GM23338 (cell line): ENCODE data around the gene ADD3.

Experiments
- CREB1 ChIP-seq: fragments of 250-450 bp; sonication (Bioruptor Pico); IDR thresholded peaks from 2 replicates; pipeline ENCODE4 v1.5.0; 2020; ENCODE audit warnings: low read depth, mild to moderate bottlenecking, moderate library complexity
- EZH2 ChIP-seq: fragments of 200-600 bp; sonication (generic); IDR thresholded peaks from one replicate; pipeline ENCODE4 v1.8.0; 2017; ENCODE audit warnings: antibody characterized with exemption, mild to moderate bottlenecking, low read depth; ENCODE audit not compliant: unreplicated experiment
- EZH2phosphoT487 ChIP-seq: fragments of 200-600 bp; sonication (generic); IDR thresholded peaks from one replicate; pipeline ENCODE4 v1.8.1; 2018; ENCODE audit warnings: antibody characterized with exemption; ENCODE audit not compliant: unreplicated experiment
- POLR2AphosphoS5 ChIP-seq: IDR thresholded peaks from 2 replicates; pipeline ENCODE4 v1.6.1; 2016; ENCODE audit warnings: antibody characterized with exemption, low read depth
- TF ChIP-seq, protein P1 (sequence below), 2 experiments: fragments of 200-600 bp in 1 of 2; sonication (generic) in 1 of 2; conservative IDR thresholded peaks; 2 replicates each; pipeline versions ENCODE4 v1.5.1 to v1.6.1; 2016 to 2017; ENCODE audit warnings: antibody characterized with exemption in 2 of 2, low read depth in 2 of 2, mild to moderate bottlenecking in 2 of 2, moderate library complexity in 1 of 2
- TF ChIP-seq, protein P2 (sequence below): IDR thresholded peaks from one replicate; pipeline ENCODE4 v1.6.1; 2018; ENCODE audit warnings: antibody characterized with exemption; ENCODE audit not compliant: unreplicated experiment

DNA sequence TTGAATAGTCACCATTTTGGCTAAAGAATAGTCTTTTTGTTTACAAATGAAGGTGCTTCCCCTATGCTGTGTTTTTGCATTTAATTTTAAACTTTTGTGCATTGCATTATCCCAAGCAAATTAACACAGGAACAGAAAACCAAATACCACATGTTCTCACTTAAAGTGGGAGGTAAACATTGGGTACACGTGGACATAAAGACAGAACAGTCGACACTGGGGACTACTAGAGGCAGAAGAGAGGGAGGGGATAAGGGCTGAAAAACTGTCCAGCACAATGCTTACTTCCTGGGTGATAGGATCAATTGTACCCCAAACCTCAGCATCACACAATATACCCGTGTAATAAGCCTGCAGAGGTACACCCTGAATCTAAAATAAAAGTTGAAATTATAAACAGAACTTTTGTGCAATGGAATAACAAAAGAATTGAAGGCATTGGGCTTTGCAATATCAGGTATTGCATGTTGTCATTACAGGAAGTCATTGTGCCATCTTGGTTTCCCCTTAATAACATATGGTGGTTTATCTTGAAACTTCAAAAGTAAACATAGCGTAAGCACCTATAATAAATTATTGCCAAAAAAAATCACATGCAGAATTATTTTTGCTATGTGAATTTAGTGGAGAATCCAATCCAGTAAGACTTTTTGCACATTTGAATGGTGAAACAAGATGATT is 16.1 kb downstream of the ADD3 start:
- TF ChIP-seq, protein P1, sequence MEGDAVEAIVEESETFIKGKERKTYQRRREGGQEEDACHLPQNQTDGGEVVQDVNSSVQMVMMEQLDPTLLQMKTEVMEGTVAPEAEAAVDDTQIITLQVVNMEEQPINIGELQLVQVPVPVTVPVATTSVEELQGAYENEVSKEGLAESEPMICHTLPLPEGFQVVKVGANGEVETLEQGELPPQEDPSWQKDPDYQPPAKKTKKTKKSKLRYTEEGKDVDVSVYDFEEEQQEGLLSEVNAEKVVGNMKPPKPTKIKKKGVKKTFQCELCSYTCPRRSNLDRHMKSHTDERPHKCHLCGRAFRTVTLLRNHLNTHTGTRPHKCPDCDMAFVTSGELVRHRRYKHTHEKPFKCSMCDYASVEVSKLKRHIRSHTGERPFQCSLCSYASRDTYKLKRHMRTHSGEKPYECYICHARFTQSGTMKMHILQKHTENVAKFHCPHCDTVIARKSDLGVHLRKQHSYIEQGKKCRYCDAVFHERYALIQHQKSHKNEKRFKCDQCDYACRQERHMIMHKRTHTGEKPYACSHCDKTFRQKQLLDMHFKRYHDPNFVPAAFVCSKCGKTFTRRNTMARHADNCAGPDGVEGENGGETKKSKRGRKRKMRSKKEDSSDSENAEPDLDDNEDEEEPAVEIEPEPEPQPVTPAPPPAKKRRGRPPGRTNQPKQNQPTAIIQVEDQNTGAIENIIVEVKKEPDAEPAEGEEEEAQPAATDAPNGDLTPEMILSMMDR (conservative IDR thresholded peaks at IDR 0.05; ENCODE audit: low read depth in 2 of 2), result no peak
- TF ChIP-seq EZH2phosphoT487 (no peak), POLR2AphosphoS5 (no peak), EZH2 (no peak), CREB1 (no peak)
- TF ChIP-seq, protein P2, sequence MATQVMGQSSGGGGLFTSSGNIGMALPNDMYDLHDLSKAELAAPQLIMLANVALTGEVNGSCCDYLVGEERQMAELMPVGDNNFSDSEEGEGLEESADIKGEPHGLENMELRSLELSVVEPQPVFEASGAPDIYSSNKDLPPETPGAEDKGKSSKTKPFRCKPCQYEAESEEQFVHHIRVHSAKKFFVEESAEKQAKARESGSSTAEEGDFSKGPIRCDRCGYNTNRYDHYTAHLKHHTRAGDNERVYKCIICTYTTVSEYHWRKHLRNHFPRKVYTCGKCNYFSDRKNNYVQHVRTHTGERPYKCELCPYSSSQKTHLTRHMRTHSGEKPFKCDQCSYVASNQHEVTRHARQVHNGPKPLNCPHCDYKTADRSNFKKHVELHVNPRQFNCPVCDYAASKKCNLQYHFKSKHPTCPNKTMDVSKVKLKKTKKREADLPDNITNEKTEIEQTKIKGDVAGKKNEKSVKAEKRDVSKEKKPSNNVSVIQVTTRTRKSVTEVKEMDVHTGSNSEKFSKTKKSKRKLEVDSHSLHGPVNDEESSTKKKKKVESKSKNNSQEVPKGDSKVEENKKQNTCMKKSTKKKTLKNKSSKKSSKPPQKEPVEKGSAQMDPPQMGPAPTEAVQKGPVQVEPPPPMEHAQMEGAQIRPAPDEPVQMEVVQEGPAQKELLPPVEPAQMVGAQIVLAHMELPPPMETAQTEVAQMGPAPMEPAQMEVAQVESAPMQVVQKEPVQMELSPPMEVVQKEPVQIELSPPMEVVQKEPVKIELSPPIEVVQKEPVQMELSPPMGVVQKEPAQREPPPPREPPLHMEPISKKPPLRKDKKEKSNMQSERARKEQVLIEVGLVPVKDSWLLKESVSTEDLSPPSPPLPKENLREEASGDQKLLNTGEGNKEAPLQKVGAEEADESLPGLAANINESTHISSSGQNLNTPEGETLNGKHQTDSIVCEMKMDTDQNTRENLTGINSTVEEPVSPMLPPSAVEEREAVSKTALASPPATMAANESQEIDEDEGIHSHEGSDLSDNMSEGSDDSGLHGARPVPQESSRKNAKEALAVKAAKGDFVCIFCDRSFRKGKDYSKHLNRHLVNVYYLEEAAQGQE, result no peak
